Sigmoid colon (tissue), 7 donors: ENCODE results near the gene SLC11A1. TPM values are rescaled to one million over a fixed set of nuclear protein-coding genes. Genes with fewer than 3 reads are reported as not detected.

ENCODE experiments used
- DNase-seq: peaks from one replicate; pipeline ENCODE4 v3.0.0-alpha.2; 2019
- H3K27ac ChIP-seq, 4 donors: fragments of 200-600 bp; sonication (generic); one replicate each; pipeline ENCODE4 v1.5.1; 2016 to 2019; ENCODE audit warnings: mild to moderate bottlenecking in 1 of 4
- H3K27me3 ChIP-seq, 3 donors: fragments of 200-600 bp; sonication (generic); one replicate each; pipeline ENCODE4 v1.5.1; 2019; ENCODE audit warnings: mild to moderate bottlenecking in 1 of 3
- H3K36me3 ChIP-seq, 4 donors: fragments of 200-600 bp; sonication (generic); one replicate each; pipeline ENCODE4 v1.5.1; 2016 to 2019
- H3K4me1 ChIP-seq, 4 donors: fragments of 200-600 bp; sonication (generic); one replicate each; pipeline ENCODE4 v1.5.1; 2017 to 2019
- H3K4me3 ChIP-seq, 4 donors: fragments of 200-600 bp; sonication (generic); one replicate each; pipeline ENCODE4 v1.5.1; 2017 to 2019; ENCODE audit warnings: mild to moderate bottlenecking in 2 of 4, moderate library complexity in 1 of 4
- H3K9me3 ChIP-seq, 4 donors: fragments of 200-600 bp in 3 of 4; sonication (generic) in 3 of 4; one replicate each; pipeline versions ENCODE4 v1.5.1 to v1.6.1; 2013 to 2019
- EP300 ChIP-seq, 4 donors: sonication (generic); formaldehyde crosslinking; IDR thresholded peaks; one replicate each; pipeline ENCODE4 v1.6.1; 2017; ENCODE audit warnings: antibody characterized with exemption in 4 of 4
- POLR2A ChIP-seq, 2 donors: fragments of 450-650 bp; IDR thresholded peaks; one replicate each; pipeline ENCODE4 v1.6.1; 2016; ENCODE audit warnings: antibody characterized with exemption in 2 of 2, mild to moderate bottlenecking in 2 of 2, moderate library complexity in 2 of 2
- POLR2AphosphoS5 ChIP-seq, 4 donors: sonication (generic); formaldehyde crosslinking; IDR thresholded peaks; one replicate each; pipeline ENCODE4 v1.6.1; 2017; ENCODE audit warnings: antibody characterized with exemption in 4 of 4
- WGBS, 2 donors: extraction: QIAGEN DNeasy Blood & Tissue Kit; methylation state at CpG; one replicate each; pipeline ENCODE4 v1.1.7; 2013; 5-methylcytosine and 5-hydroxymethylcytosine counted together
- intact Hi-C: fragments of 100-400 bp; cut with DNase I; formaldehyde crosslinking; loops from one replicate; pipeline ENCODE4 v1.15.1; 2023
- polyA plus RNA-seq, 3 donors: library from polyadenylated mRNA; stranded (reverse); fragments of 200-250 nt; gene quantifications; one replicate each; pipeline ENCODE4 v1.2.3, GENCODE V29; 2013
- total RNA-seq, 4 donors: library from RNA; depleted of rRNA; stranded (reverse); fragments of >200 nt; gene quantifications; one replicate each; pipeline ENCODE4 v1.1.0, GENCODE V29; 2016
- TF ChIP-seq, protein P1 (sequence below), 4 experiments: fragments of 450-650 bp in 3 of 4; fragments of 200-600 bp in 1 of 4; IDR thresholded peaks; one replicate each; pipeline ENCODE4 v1.5.1; 2016 to 2019; ENCODE audit warnings: antibody characterized with exemption in 4 of 4, mild to moderate bottlenecking in 3 of 4, moderate library complexity in 2 of 4
- donor health status: healthy with polysubstance abuse.
- donor health status: Bipolar disorder and iron deficiency.
- donor health status: healthy.

SLC11A1 gene
- total and polyA plus RNA-seq, 7 donors, result 1.2 to 19.0 (median 13.8) TPM

DNA sequence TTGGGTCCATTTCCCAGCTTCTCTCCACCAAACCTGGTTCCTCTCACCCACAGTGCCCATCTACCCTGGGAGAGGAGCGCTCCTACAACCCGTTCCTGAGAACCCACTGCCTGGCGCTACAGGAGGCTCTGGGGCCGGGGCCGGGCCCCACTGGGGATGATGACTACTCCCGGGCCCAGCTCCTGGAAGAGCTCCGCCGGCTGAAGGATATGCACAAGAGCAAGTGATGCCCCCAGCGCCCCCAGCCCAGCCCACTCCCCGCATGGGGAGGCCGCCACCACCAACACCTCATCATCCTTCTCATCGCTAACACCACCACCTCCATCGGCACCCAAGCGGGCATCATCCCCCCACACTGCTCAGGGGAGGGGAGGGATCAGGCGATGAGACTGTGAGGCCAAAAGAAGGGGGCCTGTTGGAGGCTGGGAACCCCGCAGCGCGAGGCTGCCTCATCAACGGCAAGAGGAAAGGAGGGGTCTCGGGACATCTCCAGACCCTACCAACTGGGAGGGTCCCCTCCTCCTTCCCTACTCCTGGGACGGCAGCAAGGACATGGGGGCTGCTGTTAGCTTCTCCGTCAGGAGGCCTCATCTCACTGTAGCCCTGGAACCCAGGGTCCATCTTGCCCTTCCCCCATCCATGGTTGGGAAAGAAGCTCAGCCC, 37.2 kb upstream of the SLC11A1 start:
- Histone ChIP-seq H3K27me3 (no peaks in the 10 kb centered on the region), H3K9me3 (no peaks in the 10 kb centered on the region), H3K36me3 (no peaks in the 10 kb centered on the region), H3K4me1 (no peaks in the 10 kb centered on the region), H3K27ac (no peak overlapping the region), H3K4me3 (no peak overlapping the region)
- TF ChIP-seq, protein P1, sequence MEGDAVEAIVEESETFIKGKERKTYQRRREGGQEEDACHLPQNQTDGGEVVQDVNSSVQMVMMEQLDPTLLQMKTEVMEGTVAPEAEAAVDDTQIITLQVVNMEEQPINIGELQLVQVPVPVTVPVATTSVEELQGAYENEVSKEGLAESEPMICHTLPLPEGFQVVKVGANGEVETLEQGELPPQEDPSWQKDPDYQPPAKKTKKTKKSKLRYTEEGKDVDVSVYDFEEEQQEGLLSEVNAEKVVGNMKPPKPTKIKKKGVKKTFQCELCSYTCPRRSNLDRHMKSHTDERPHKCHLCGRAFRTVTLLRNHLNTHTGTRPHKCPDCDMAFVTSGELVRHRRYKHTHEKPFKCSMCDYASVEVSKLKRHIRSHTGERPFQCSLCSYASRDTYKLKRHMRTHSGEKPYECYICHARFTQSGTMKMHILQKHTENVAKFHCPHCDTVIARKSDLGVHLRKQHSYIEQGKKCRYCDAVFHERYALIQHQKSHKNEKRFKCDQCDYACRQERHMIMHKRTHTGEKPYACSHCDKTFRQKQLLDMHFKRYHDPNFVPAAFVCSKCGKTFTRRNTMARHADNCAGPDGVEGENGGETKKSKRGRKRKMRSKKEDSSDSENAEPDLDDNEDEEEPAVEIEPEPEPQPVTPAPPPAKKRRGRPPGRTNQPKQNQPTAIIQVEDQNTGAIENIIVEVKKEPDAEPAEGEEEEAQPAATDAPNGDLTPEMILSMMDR (IDR thresholded peaks at IDR 0.05), result no peak
- TF ChIP-seq POLR2A (IDR thresholded peaks at IDR 0.05) (no peak), EP300 (IDR thresholded peaks at IDR 0.05) (no peak), POLR2AphosphoS5 (IDR thresholded peaks at IDR 0.05) (no peak)
- 95 to 96% methylated on average over 22 of the region's 22 CpGs for WGBS, 2 donors
- DNase-seq, result no peak
- intact Hi-C loops, result no loop called here

DNA sequence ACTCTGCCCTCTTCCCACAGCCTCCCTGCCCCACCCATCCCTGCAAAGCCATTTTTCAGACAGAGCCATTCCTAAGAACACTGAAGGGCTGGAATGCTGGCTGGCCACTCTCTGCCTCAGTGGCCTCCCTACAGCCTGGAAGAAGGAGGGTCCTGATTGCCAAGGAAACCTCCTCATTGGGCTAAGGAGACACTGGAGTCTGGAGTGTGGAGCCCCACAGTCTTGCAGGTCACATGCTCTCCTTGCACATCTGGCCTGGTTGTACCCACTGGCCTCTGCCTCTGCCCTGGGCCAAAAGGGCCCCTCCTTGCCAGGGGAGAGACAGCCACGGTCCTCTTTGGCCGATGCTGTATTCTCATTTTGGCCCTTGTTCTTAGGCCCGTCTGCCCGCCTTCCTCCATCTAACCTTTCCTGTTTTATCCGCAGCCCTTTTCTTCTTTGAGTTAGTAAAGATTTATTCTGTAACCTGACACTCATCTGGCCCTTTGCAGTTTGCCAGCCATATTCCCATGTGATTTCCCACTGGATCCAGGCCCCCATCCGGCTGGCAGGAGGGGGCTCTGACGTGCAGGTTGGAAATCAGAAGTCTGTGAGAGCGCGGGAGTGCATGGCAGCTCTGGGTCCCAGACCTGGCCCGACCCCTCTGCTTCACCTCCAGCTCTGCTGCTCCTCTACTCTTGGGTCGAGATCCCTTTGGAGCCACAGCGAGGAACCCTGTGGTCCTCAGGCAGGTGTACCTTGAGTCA, 36.4 kb upstream of the SLC11A1 start:
- TF ChIP-seq, protein P1 (IDR thresholded peaks at IDR 0.05), result no peak
- TF ChIP-seq POLR2AphosphoS5 (IDR thresholded peaks at IDR 0.05) (no peak), EP300 (IDR thresholded peaks at IDR 0.05) (no peak), POLR2A (IDR thresholded peaks at IDR 0.05) (no peak)
- Histone ChIP-seq H3K27ac (no peak overlapping the region), H3K9me3 (no peaks in the 10 kb centered on the region), H3K36me3 (no peaks in the 10 kb centered on the region), H3K4me1 (no peaks in the 10 kb centered on the region), H3K27me3 (no peaks in the 10 kb centered on the region), H3K4me3 (no peak overlapping the region)
- intact Hi-C loops, result no loop called here
- DNase-seq, result no peak
- 89 to 91% methylated on average over 12 of the region's 12 CpGs for WGBS, 2 donors

DNA sequence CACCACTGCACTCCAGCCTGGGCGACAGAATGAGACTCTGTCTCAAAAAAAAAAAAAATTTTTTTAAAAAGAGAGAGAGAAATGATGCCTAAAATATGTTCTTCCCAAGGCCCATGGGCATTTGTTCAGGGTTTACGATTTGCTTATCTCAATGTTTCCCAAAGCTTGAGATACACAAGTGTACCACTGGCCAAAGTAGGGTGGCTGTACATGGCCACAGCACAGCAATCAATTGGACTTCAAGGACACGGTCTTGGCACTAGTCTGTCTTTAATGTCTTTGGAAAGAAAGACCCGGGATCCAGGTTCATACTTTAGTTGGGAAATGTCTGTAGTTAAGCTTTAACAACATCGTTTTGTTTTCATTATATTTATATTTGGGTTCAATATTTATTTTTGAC, 34.9 kb upstream of the SLC11A1 start:
- Histone ChIP-seq H3K4me3 (no peak overlapping the region), H3K36me3 (no peaks in the 10 kb centered on the region), H3K4me1 (no peaks in the 10 kb centered on the region), H3K9me3 (peaks cover 0 to 5% (median 3%) of the 10 kb centered on the region in 4 donors), H3K27ac (no peak overlapping the region), H3K27me3 (no peaks in the 10 kb centered on the region)
- DNase-seq, result no peak
- intact Hi-C loops, result no loop called here
- TF ChIP-seq, protein P1 (IDR thresholded peaks at IDR 0.05), result no peak
- TF ChIP-seq POLR2A (IDR thresholded peaks at IDR 0.05) (no peak), EP300 (IDR thresholded peaks at IDR 0.05) (no peak), POLR2AphosphoS5 (IDR thresholded peaks at IDR 0.05) (no peak)
- WGBS, 2 donors, result 75 to 87% methylated on average over 5 of the region's 5 CpGs

DNA sequence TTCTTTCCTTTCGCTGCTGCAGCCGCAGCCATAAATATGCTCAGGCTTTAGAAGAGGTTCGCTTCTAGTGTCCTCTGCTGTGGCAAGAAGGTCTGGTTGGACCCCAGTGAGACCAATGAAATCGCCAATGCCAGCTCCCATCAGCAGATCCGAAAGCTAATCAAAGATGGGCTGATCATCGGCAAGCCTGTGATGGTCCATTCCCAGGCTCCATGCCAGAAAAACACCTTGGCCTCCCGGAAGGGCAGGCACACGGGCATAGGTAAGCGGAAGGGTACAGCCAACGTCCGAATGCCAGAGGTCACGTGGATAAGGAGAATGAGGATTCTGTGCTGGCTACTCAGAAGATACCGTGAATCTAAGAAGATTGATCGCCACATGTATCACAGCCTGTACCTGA, 28.0 kb upstream of the SLC11A1 start:
- WGBS, 2 donors, result 87 to 89% methylated on average over 14 of the region's 14 CpGs
- Histone ChIP-seq H3K27me3 (no peaks in the 10 kb centered on the region), H3K36me3 (no peaks in the 10 kb centered on the region), H3K4me1 (peaks cover 0 to 8% (median 1%) of the 10 kb centered on the region in 4 donors), H3K27ac (no peak overlapping the region), H3K4me3 (no peak overlapping the region), H3K9me3 (peaks cover 0 to 5% (median 3%) of the 10 kb centered on the region in 4 donors)
- intact Hi-C loops, result no loop called here
- no peak for DNase-seq
- TF ChIP-seq POLR2A (IDR thresholded peaks at IDR 0.05), result no peak
- no peak for TF ChIP-seq EP300 (IDR thresholded peaks at IDR 0.05)
- TF ChIP-seq POLR2AphosphoS5 (IDR thresholded peaks at IDR 0.05), result no peak
- TF ChIP-seq, protein P1 (IDR thresholded peaks at IDR 0.05), result no peak
